ENCODE data around the gene LAMA5. TPM values are rescaled to one million over a fixed set of nuclear protein-coding genes. Genes with fewer than 3 reads are reported as not detected.
A peak's percentile ranks its signal among the peaks of the same experiment; 100 is the strongest.

The LAMA5 gene
- total and polyA plus RNA-seq, 2 donors = 40.4 to 162 TPM

DNA sequence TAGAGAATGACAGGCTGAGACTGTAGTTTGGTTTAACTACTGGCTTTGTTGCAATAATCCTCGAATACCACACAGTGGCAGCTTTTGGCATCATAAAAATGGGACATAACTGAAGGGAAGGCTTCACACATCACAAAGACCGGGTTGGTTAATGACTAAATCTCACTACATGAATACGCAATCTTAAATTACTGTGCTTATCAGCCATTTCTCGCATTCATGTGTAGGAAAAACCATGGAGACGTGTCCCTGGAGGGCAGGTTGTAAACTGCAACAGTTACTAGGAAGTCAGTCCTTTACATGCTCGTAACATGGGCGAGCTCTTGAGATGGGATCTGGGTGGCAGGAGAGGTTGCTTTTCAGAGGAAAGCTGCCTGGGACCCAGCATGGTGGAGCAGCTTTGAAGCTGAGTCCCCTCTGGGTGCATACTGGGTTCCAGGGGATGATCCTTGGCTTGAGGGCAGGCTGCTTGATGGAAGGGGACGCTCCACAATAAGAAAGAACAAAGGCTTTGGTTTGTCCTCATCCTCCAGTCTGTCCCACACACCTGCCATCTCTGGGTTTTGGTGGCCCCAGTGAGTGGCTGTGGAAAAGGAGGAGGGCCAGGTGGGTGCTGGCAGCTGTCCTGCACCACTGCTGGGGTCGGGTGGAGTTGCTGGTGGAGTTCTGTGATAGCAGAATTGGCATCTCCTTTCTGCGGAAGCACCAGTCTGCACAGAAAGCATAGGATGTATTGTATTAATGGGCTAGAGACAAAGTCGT lies 21.9 kb upstream of the LAMA5 start:
- Histone ChIP-seq H3K36me3 (ENCODE audit: insufficient read depth) (no peaks in the 10 kb centered on the region), H3K4me3 (ENCODE audit: low read depth, low read length) (no peak overlapping the region), H3K4me1 (ENCODE audit: insufficient read depth) (no peaks in the 10 kb centered on the region), H3K27ac (ENCODE audit: low read depth) (no peak overlapping the region)
- DNase-seq (ENCODE audit: extremely low spot score) = no peak
- WGBS = 77% methylated on average over 11 of the region's 11 CpGs

DNA sequence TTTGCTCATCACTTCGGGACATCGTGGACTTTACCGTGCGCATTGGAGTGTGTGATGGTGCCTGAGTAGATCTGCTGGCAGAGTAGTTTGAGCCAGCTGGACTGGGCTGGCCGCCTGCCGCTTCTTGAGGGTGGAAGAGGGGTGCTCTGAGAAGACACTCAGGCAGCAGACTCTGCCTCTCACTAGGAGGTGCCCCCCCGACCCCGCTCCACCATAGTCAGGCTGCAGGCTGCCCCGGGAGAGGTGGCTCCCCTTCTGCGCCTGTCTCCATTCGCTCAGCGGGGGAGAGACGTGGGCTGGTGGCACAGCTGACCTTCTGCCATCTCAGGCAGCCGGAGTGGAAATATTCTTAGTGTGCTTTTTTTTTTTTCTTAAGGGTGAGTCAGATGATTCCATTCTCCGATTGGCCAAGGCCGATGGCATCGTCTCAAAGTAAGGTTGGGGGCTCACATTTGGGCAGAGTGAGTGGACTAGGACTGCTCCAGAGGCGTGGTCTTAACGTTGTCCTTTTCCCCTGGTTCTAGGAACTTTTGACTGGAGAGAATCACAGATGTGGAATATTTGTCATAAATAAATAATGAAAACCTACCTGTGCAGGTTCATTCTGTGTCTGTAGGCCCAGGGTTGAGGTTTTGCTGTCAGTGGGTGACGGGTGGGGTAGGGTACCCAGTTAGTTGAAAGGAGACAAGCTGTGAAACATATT lies 21.0 kb upstream of the LAMA5 start:
- no peaks in the 10 kb centered on the region for H3K4me1 ChIP-seq (ENCODE audit: insufficient read depth)
- no peaks in the 10 kb centered on the region for H3K36me3 ChIP-seq (ENCODE audit: insufficient read depth)
- no peak for DNase-seq (ENCODE audit: extremely low spot score)
- H3K27ac ChIP-seq (ENCODE audit: low read depth) = no peak overlapping the region
- peak overlapping the region; percentile 79 for H3K4me3 ChIP-seq (ENCODE audit: low read depth, low read length)
- WGBS = 65% methylated on average over 20 of the region's 20 CpGs

GRCh38 chr20:62387219-62387913 lies 20.3 kb upstream of the LAMA5 start:
- WGBS = 2% methylated on average over 47 of the region's 47 CpGs
- DNase-seq (ENCODE audit: extremely low spot score) = no peak
- no peaks in the 10 kb centered on the region for H3K36me3 ChIP-seq (ENCODE audit: insufficient read depth)
- H3K27ac ChIP-seq (ENCODE audit: low read depth) = no peak overlapping the region
- peak overlapping the region; percentile 79 for H3K4me3 ChIP-seq (ENCODE audit: low read depth, low read length)
- no peaks in the 10 kb centered on the region for H3K4me1 ChIP-seq (ENCODE audit: insufficient read depth)

- H3K27ac ChIP-seq (ENCODE audit: low read depth) = peak within 1 kb of the TSS; percentile 81
- DNase-seq (ENCODE audit: extremely low spot score) = peak; percentile 74
- WGBS = under 1% methylated on average over 83 of the region's 83 CpGs
- no peaks in the 10 kb centered on the region for H3K4me1 ChIP-seq (ENCODE audit: insufficient read depth)
- H3K4me3 ChIP-seq (ENCODE audit: low read depth, low read length) = peak within 1 kb of the TSS; percentile 79
- no peaks in the 10 kb centered on the region for H3K36me3 ChIP-seq (ENCODE audit: insufficient read depth)
Measured at GRCh38 chr20:62386383-62387218, 19.5 kb upstream of the LAMA5 start, which contains the start of gene RPS21. TSS of gene RPS21 (plus strand) at chr20:62387103. CDS start at chr20:62387339, 236 bp downstream.

- no peaks in the 10 kb centered on the region for H3K36me3 ChIP-seq (ENCODE audit: insufficient read depth)
- 35% methylated on average over 18 of the region's 18 CpGs for WGBS
- no peak overlapping the region for H3K4me3 ChIP-seq (ENCODE audit: low read depth, low read length)
- DNase-seq (ENCODE audit: extremely low spot score) = no peak
- H3K4me1 ChIP-seq (ENCODE audit: insufficient read depth) = peaks cover 5% of the 10 kb centered on the region
- H3K27ac ChIP-seq (ENCODE audit: low read depth) = no peak overlapping the region
Measured at GRCh38 chr20:62382306-62383198, 15.4 kb upstream of the LAMA5 start.

- DNase-seq (ENCODE audit: extremely low spot score) = no peak
- Histone ChIP-seq H3K4me3 (ENCODE audit: low read depth, low read length) (no peak overlapping the region), H3K4me1 (ENCODE audit: insufficient read depth) (peaks cover 5% of the 10 kb centered on the region), H3K36me3 (ENCODE audit: insufficient read depth) (no peaks in the 10 kb centered on the region), H3K27ac (ENCODE audit: low read depth) (peak overlapping the region; percentile 44)
- 85% methylated on average over 6 of the region's 6 CpGs for WGBS
Measured at GRCh38 chr20:62381842-62382241, 14.7 kb upstream of the LAMA5 start.

DNA sequence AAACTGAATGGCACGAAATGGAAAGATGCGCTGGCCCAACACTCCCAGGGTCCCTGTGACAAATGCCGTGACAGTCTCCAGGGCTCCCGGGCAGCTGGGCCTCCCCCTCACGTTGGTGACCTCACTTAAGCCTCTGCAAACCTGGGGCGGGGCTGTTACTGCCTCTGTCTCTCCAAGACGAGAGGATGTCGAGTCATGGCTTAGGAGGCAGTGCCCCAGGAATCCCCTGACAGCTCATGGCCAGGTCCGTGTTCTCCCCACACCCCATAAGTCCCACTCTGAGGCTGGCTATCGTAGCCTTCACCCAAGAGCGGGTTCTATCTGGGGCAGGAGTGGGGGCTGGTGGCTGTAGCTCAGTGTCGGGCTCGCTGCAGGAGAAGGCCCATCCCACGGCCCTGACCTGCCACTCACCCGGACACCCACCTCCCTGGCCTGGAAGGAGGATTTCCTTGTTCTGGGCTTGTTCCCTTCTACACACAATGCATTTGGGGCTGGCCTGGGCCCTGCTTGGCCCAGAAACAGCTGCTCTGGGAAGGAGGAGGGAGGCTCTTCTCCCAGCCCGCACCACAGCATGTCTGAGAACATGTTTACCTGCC lies 14.2 kb upstream of the LAMA5 start:
- Histone ChIP-seq H3K4me3 (ENCODE audit: low read depth, low read length) (no peak overlapping the region), H3K36me3 (ENCODE audit: insufficient read depth) (no peaks in the 10 kb centered on the region), H3K27ac (ENCODE audit: low read depth) (peak overlapping the region; percentile 44), H3K4me1 (ENCODE audit: insufficient read depth) (peaks cover 5% of the 10 kb centered on the region)
- DNase-seq (ENCODE audit: extremely low spot score) = no peak
- WGBS = 57% methylated on average over 16 of the region's 16 CpGs

DNA sequence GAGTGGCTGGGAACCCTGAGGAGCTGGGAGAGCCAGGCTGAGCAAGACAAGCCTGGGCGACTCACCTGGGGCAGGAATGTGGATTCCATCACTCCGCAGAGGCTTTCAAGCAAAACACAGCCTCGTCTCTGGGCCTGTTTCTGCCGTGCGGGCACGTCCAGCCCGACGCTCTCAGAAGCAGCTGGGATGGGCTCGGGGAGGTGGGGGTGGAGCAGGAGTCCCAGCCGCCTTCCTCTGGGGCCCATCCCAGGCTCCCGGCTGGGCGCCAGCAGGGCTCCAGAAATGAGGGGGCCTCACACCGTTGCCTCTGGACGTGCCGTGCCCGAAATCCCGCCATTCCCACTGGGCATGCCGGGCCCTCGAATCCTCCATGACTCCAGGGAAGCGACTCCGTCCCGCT lies 11.1 kb upstream of the LAMA5 start:
- 42% methylated on average over 22 of the region's 22 CpGs for WGBS
- peaks cover 5% of the 10 kb centered on the region for H3K4me1 ChIP-seq (ENCODE audit: insufficient read depth)
- peak overlapping the region; percentile 76 for H3K27ac ChIP-seq (ENCODE audit: low read depth)
- no peak overlapping the region for H3K4me3 ChIP-seq (ENCODE audit: low read depth, low read length)
- no peak for DNase-seq (ENCODE audit: extremely low spot score)
- no peaks in the 10 kb centered on the region for H3K36me3 ChIP-seq (ENCODE audit: insufficient read depth)

- Histone ChIP-seq H3K36me3 (ENCODE audit: insufficient read depth) (no peaks in the 10 kb centered on the region), H3K4me1 (ENCODE audit: insufficient read depth) (peaks cover 5% of the 10 kb centered on the region), H3K27ac (ENCODE audit: low read depth) (peak overlapping the region; percentile 76), H3K4me3 (ENCODE audit: low read depth, low read length) (no peak overlapping the region)
- DNase-seq (ENCODE audit: extremely low spot score) = no peak
- 42% methylated on average over 15 of the region's 15 CpGs for WGBS
Measured at GRCh38 chr20:62377615-62378178, 10.6 kb upstream of the LAMA5 start.

- DNase-seq (ENCODE audit: extremely low spot score) = no peak
- WGBS = 81% methylated on average over 17 of the region's 17 CpGs
- Histone ChIP-seq H3K27ac (ENCODE audit: low read depth) (no peak overlapping the region), H3K4me1 (ENCODE audit: insufficient read depth) (peaks cover 5% of the 10 kb centered on the region), H3K36me3 (ENCODE audit: insufficient read depth) (no peaks in the 10 kb centered on the region), H3K4me3 (ENCODE audit: low read depth, low read length) (no peak overlapping the region)
Measured at GRCh38 chr20:62377064-62377461, 10.0 kb upstream of the LAMA5 start.

GRCh38 chr20:62376112-62377063 lies 9.3 kb upstream of the LAMA5 start:
- Histone ChIP-seq H3K4me3 (ENCODE audit: low read depth, low read length) (no peak overlapping the region), H3K27ac (ENCODE audit: low read depth) (no peak overlapping the region), H3K4me1 (ENCODE audit: insufficient read depth) (peaks cover 5% of the 10 kb centered on the region), H3K36me3 (ENCODE audit: insufficient read depth) (no peaks in the 10 kb centered on the region)
- DNase-seq (ENCODE audit: extremely low spot score) = no peak
- WGBS = 37% methylated on average over 26 of the region's 26 CpGs

All from urinary bladder (tissue), 4 donors.